Amniotic epithelial cell (primary cell): ENCODE results near the gene FLT3LG.
A peak's percentile ranks its signal among the peaks of the same experiment; 100 is the strongest.

Experiments
- DNase-seq: peaks from one replicate; pipeline ENCODE4 v3.0.0-alpha.2; 2010; ENCODE audit warnings: low read depth

The FLT3LG gene

GRCh38 chr19:49518033-49518432 lies 44.0 kb downstream of the FLT3LG start:
- no peak for DNase-seq

- DNase-seq, result peak; percentile 29
Observed at GRCh38 chr19:49520705-49521319, 46.8 kb downstream of the FLT3LG start.

GRCh38 chr19:49524812-49525455 lies 50.9 kb downstream of the FLT3LG start:
- no peak for DNase-seq

- peak; percentile 47 for DNase-seq
Observed at GRCh38 chr19:49528211-49528771, 54.3 kb downstream of the FLT3LG start.

- no peak for DNase-seq
Observed at GRCh38 chr19:49530708-49531107, 56.7 kb downstream of the FLT3LG start.

GRCh38 chr19:49533551-49534488 lies 59.8 kb downstream of the FLT3LG start:
- peak; percentile 55 for DNase-seq

- DNase-seq, result no peak
Observed at GRCh38 chr19:49534632-49535385, 60.8 kb downstream of the FLT3LG start.
